Psoas muscle (tissue), 8 donors: ENCODE results near the gene MBD3L5. TPM values are rescaled to one million over a fixed set of nuclear protein-coding genes. Genes with fewer than 3 reads are reported as not detected.
"Not testable (repeated sequence)": the region's sequence is repeated elsewhere in the genome, so short reads cannot be mapped to it uniquely, and the experiment has no call there.

Experiments used
- ATAC-seq, 4 donors: fragments of 200-7000 bp; cut with Tn5 transposase; one replicate each; pipeline ENCODE4 v1.9.1; 2020; ENCODE audit warnings: moderate library complexity in 3 of 4, mild to moderate bottlenecking in 2 of 4
- DNase-seq, 2 donors: peaks; one replicate each; pipeline ENCODE4 v3.0.0-alpha.2; 2020
- H3K27ac ChIP-seq: fragments of 200-600 bp; one replicate; pipeline ENCODE4 v1.8.0; 2022
- H3K27me3 ChIP-seq, 3 donors: fragments of 200-600 bp in 1 of 3; one replicate each; pipeline versions ENCODE4 v1.6.1 to v1.8.0; 2013 to 2022; ENCODE audit warnings: low read length in 2 of 3, mild to moderate bottlenecking in 2 of 3, moderate library complexity in 1 of 3; ENCODE audit not compliant: insufficient read depth in 3 of 3
- H3K36me3 ChIP-seq, 2 donors: fragments of 200-600 bp in 1 of 2; one replicate each; pipeline versions ENCODE4 v1.6.1 to v1.8.0; 2013 to 2022; ENCODE audit warnings: low read depth in 1 of 2, mild to moderate bottlenecking in 1 of 2, moderate library complexity in 1 of 2; ENCODE audit not compliant: insufficient read depth in 1 of 2
- H3K4me1 ChIP-seq: fragments of 200-600 bp; one replicate; pipeline ENCODE4 v1.8.0; 2022
- H3K4me3 ChIP-seq: fragments of 200-600 bp; one replicate; pipeline ENCODE4 v1.8.0; 2022; ENCODE audit warnings: mild to moderate bottlenecking
- H3K9me3 ChIP-seq: fragments of 200-600 bp; one replicate; pipeline ENCODE4 v1.8.0; 2022
- CTCF ChIP-seq: fragments of 200-600 bp; IDR thresholded peaks from one replicate; pipeline ENCODE4 v1.8.0; 2022; ENCODE audit warnings: antibody characterized with exemption
- WGBS, 3 donors: extraction: QIAGEN DNeasy Blood & Tissue Kit; methylation state at CpG; one replicate each; pipeline versions ENCODE4 v1.1.6 to v1.1.7; 2013; 5-methylcytosine and 5-hydroxymethylcytosine counted together
- intact Hi-C, 2 donors: fragments of 100-400 bp; cut with DNase I; formaldehyde crosslinking; loops; one replicate each; pipeline versions ENCODE4 v1.11.0 to v1.14.2; 2022
- long read RNA-seq, 2 donors: library from polyadenylated mRNA; unstranded; transcript quantifications; one replicate each; pipeline ENCODE4 v2.0.0, GENCODE V29; 2021
- polyA plus RNA-seq, 3 donors: library from polyadenylated mRNA; stranded (reverse); fragments of 200-250 nt; gene quantifications; one replicate each; pipeline ENCODE4 v1.2.3, GENCODE V29; 2013
- total RNA-seq, 4 donors: library from RNA; stranded (reverse); fragmentation: NEBNext Ultra II Directional in 2 of 4; extraction: Animal tissue kit (Norgen Biotek cat#: 25700) in 2 of 4; gene quantifications; one replicate each; pipeline versions ENCODE4 v1.2.1 to v1.2.4, GENCODE V29; 2021 to 2023
- donor health status: healthy with polysubstance abuse.
- donor health status: DM: no; HTN: no; CAD: no; lungs with moderate emphysema.
- donor health status: Bipolar disorder and iron deficiency.
- donor health status: healthy.
- donor health status: DM: yes; HTN: yes; CAD: no.
- donor health status: DM: no; HTN: no; CAD: no.
- donor health status: DM: no; HTN: no; CAD: no.
- donor health status: DM: yes; HTN: yes; CAD: no.

The MBD3L5 gene
- total RNA-seq (not detected), polyA plus RNA-seq (not detected)
- long read RNA-seq, donor 1 = 0 reads
- long read RNA-seq, donor 2 = 0 reads

- ATAC-seq, H3K4me3 ChIP-seq, intact Hi-C loops, H3K4me1 ChIP-seq, H3K36me3 ChIP-seq, H3K27me3 ChIP-seq, H3K27ac ChIP-seq, H3K9me3 ChIP-seq, DNase-seq: not testable (repeated sequence)
- no CpG with 5 or more reads among the region's 9 CpGs for WGBS, 3 donors
Measured at GRCh38 chr19:7030278-7030677, at the start of gene MBD3L5. Gene MBD3L5, plus strand, starts transcription at chr19:7030578. Its CDS starts 34 bp downstream, at chr19:7030612.

GRCh38 chr19:6983448-6983847, 46.9 kb upstream of the MBD3L5 start:
- Histone ChIP-seq H3K27me3 (no peaks in the 10 kb centered on the region), H3K4me1 (no peaks in the 10 kb centered on the region), H3K27ac (no peak overlapping the region), H3K36me3 (no peaks in the 10 kb centered on the region), H3K9me3 (peaks cover 14% of the 10 kb centered on the region), H3K4me3 (no peak overlapping the region)
- TF ChIP-seq CTCF = no peak
- ATAC-seq (no peak), DNase-seq (no peak)
- intact Hi-C loops = no loop called here

GRCh38 chr19:6987850-6988249, 42.5 kb upstream of the MBD3L5 start:
- intact Hi-C loops = no loop called here
- no peaks in the 10 kb centered on the region for H3K36me3 ChIP-seq
- DNase-seq (no peak), ATAC-seq (no peak)
- no peaks in the 10 kb centered on the region for H3K4me1 ChIP-seq
- no peak for TF ChIP-seq CTCF
- H3K4me3 ChIP-seq = no peak overlapping the region
- WGBS, 3 donors = 51 to 53% (median 51%) methylated on average over 4 of the region's 4 CpGs
- H3K27me3 ChIP-seq = no peaks in the 10 kb centered on the region
- H3K9me3 ChIP-seq = peaks cover 14% of the 10 kb centered on the region
- H3K27ac ChIP-seq = no peak overlapping the region

- DNase-seq = no peak
- 33 to 58% (median 40%) methylated on average over 3 of the region's 3 CpGs for WGBS, 3 donors
- intact Hi-C loops = no loop called here
- Histone ChIP-seq H3K4me3 (no peak overlapping the region), H3K27me3 (no peaks in the 10 kb centered on the region), H3K9me3 (peaks cover 14% of the 10 kb centered on the region), H3K4me1 (no peaks in the 10 kb centered on the region), H3K27ac (no peak overlapping the region), H3K36me3 (no peaks in the 10 kb centered on the region)
- no peak for TF ChIP-seq CTCF
- no peak for ATAC-seq
Measured at GRCh38 chr19:6988257-6988656, 42.1 kb upstream of the MBD3L5 start.

- 61 to 73% (median 63%) methylated on average over 1 of the region's 1 CpG for WGBS, 3 donors
- no peak for ATAC-seq
- no peak for TF ChIP-seq CTCF
Measured at GRCh38 chr19:6995054-6995453, 35.3 kb upstream of the MBD3L5 start.

More at GRCh38 chr19:6995054-6995453, 35.3 kb upstream of the MBD3L5 start:
- no peaks in the 10 kb centered on the region for H3K4me1 ChIP-seq
- no peaks in the 10 kb centered on the region for H3K9me3 ChIP-seq
- H3K27me3 ChIP-seq = no peaks in the 10 kb centered on the region
- H3K27ac ChIP-seq = no peak overlapping the region
- H3K36me3 ChIP-seq = no peaks in the 10 kb centered on the region
- no peak overlapping the region for H3K4me3 ChIP-seq
- intact Hi-C loops = no loop called here
- no peak for DNase-seq
